ENCODE data around the gene UMODL1.

Gene UMODL1

GRCh38 chr21:42095581-42095980 lies 24.5 kb downstream of the UMODL1 start:
- Histone ChIP-seq H3K9me3 (ENCODE audit: control insufficient read depth in 1 of 2, low read length in 2 of 2) (no peaks in the 10 kb centered on the region), H3K9ac (ENCODE audit: low read depth in 1 of 2, low read length in 2 of 2) (no peak overlapping the region), H3K27me3 (ENCODE audit: control insufficient read depth in 1 of 2, insufficient read depth in 2 of 2, low read length in 2 of 2) (no peaks in the 10 kb centered on the region), H3K4me3 (ENCODE audit: low read depth in 1 of 2, low read length in 2 of 2) (no peak overlapping the region), H3K27ac (ENCODE audit: low read depth, low read length) (no peak overlapping the region), H3K36me3 (ENCODE audit: control insufficient read depth in 1 of 2, insufficient read depth in 2 of 2, low read length in 2 of 2) (no peaks in the 10 kb centered on the region), H3K4me1 (ENCODE audit: control insufficient read depth in 1 of 2, insufficient read depth in 2 of 2, low read length in 2 of 2) (peaks cover 4 to 9% of the 10 kb centered on the region in 2 donors)

DNA sequence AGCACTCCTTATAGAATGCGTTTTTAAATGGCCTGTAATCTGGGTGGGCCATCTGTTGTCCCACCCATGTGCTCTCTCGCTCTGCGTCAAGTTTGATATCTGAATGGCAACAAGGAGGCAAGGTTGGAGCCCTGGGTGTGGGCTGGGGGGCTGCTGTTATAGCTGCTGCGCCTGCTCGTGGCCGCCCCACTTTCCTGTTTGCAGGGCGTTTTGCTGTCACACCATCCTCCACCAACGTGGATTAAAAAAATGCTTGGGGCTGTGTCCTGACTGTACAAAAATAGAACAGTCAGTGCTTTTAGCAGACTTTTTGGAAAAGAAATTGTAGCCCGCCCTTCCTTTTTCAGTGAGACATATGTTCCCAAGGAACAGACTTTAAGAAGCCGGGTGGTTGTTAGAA lies 25.4 kb downstream of the UMODL1 start:
- Histone ChIP-seq H3K27ac (ENCODE audit: low read depth, low read length) (no peak overlapping the region), H3K9ac (ENCODE audit: low read depth in 1 of 2, low read length in 2 of 2) (no peak overlapping the region), H3K4me1 (ENCODE audit: control insufficient read depth in 1 of 2, insufficient read depth in 2 of 2, low read length in 2 of 2) (peaks cover 11% of the 10 kb centered on the region in 2 donors), H3K36me3 (ENCODE audit: control insufficient read depth in 1 of 2, insufficient read depth in 2 of 2, low read length in 2 of 2) (no peaks in the 10 kb centered on the region), H3K4me3 (ENCODE audit: low read depth in 1 of 2, low read length in 2 of 2) (no peak overlapping the region), H3K9me3 (ENCODE audit: control insufficient read depth in 1 of 2, low read length in 2 of 2) (no peaks in the 10 kb centered on the region), H3K27me3 (ENCODE audit: control insufficient read depth in 1 of 2, insufficient read depth in 2 of 2, low read length in 2 of 2) (no peaks in the 10 kb centered on the region)

GRCh38 chr21:42097274-42097673 lies 26.2 kb downstream of the UMODL1 start:
- Histone ChIP-seq H3K4me3 (ENCODE audit: low read depth in 1 of 2, low read length in 2 of 2) (no peak overlapping the region), H3K9me3 (ENCODE audit: control insufficient read depth in 1 of 2, low read length in 2 of 2) (no peaks in the 10 kb centered on the region), H3K36me3 (ENCODE audit: control insufficient read depth in 1 of 2, insufficient read depth in 2 of 2, low read length in 2 of 2) (no peaks in the 10 kb centered on the region), H3K27me3 (ENCODE audit: control insufficient read depth in 1 of 2, insufficient read depth in 2 of 2, low read length in 2 of 2) (no peaks in the 10 kb centered on the region), H3K27ac (ENCODE audit: low read depth, low read length) (no peak overlapping the region), H3K9ac (ENCODE audit: low read depth in 1 of 2, low read length in 2 of 2) (no peak overlapping the region), H3K4me1 (ENCODE audit: control insufficient read depth in 1 of 2, insufficient read depth in 2 of 2, low read length in 2 of 2) (peaks cover 17 to 18% of the 10 kb centered on the region in 2 donors)

DNA sequence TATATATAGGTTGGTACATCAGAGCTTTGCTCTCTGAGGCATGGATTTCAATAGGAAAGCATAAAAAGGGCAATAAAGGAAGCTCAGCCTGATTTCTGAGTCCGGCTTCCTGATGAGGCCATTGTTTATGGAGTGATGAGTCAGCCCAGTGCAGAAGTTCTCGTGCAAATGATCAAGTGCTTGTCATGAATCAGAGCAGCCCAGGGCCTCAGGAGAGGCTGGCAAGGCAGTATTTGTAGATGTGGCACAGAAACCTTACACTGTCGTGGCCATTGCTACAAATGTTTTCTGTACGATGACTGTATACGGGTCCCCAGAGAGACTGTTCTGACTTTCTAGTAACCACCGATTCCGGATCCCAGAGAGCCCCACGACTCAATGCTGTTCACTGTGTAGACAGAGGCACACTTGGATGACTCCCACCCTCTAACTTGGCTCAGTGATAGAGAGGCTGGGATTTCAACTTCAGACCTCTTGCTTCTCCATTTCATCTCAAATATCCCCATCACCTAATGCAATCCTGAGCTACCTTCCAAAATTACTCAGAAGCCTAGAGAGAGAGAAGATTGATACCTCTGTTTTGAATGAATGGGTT lies 26.8 kb downstream of the UMODL1 start:
- peaks cover 24 to 25% of the 10 kb centered on the region in 2 donors for H3K4me1 ChIP-seq (ENCODE audit: control insufficient read depth in 1 of 2, insufficient read depth in 2 of 2, low read length in 2 of 2)
- no peaks in the 10 kb centered on the region for H3K9me3 ChIP-seq (ENCODE audit: control insufficient read depth in 1 of 2, low read length in 2 of 2)
- peak overlapping the region; percentile 28 to 38 for H3K9ac ChIP-seq (ENCODE audit: low read depth in 1 of 2, low read length in 2 of 2)
- no peaks in the 10 kb centered on the region for H3K36me3 ChIP-seq (ENCODE audit: control insufficient read depth in 1 of 2, insufficient read depth in 2 of 2, low read length in 2 of 2)
- H3K4me3 ChIP-seq (ENCODE audit: low read depth in 1 of 2, low read length in 2 of 2) = no peak overlapping the region
- H3K27ac ChIP-seq (ENCODE audit: low read depth, low read length) = no peak overlapping the region
- no peaks in the 10 kb centered on the region for H3K27me3 ChIP-seq (ENCODE audit: control insufficient read depth in 1 of 2, insufficient read depth in 2 of 2, low read length in 2 of 2)

DNA sequence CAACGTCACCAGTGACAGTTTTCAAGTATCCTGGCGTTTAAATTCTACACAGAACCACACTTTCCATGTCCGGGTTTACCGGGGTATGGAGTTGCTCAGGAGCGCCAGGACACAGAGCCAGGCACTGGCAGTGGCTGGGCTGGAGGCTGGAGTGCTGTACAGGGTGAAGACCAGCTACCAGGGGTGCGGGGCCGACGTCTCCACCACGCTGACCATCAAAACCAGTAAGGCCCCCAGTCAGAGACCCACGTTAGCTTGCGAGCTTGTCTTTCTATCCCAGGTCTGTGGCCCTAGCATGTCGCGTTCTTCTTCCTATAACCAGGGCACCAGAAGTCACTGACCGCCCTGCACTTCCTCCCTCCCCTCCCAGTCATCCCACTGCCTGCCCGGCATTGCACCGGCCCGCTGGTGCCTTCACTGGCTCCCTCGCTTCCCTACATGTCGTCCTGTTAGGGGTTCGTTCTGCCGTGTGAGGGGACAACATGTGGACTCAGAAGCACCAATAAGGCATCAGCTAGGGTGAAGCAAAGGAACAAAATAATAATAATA lies 27.9 kb downstream of the UMODL1 start:
- no peaks in the 10 kb centered on the region for H3K27me3 ChIP-seq (ENCODE audit: control insufficient read depth in 1 of 2, insufficient read depth in 2 of 2, low read length in 2 of 2)
- no peak overlapping the region for H3K4me3 ChIP-seq (ENCODE audit: low read depth in 1 of 2, low read length in 2 of 2)
- H3K36me3 ChIP-seq (ENCODE audit: control insufficient read depth in 1 of 2, insufficient read depth in 2 of 2, low read length in 2 of 2) = no peaks in the 10 kb centered on the region
- H3K9ac ChIP-seq (ENCODE audit: low read depth in 1 of 2, low read length in 2 of 2) = no peak overlapping the region
- H3K4me1 ChIP-seq (ENCODE audit: control insufficient read depth in 1 of 2, insufficient read depth in 2 of 2, low read length in 2 of 2) = peaks cover 34 to 36% of the 10 kb centered on the region in 2 donors
- H3K9me3 ChIP-seq (ENCODE audit: control insufficient read depth in 1 of 2, low read length in 2 of 2) = no peaks in the 10 kb centered on the region
- H3K27ac ChIP-seq (ENCODE audit: low read depth, low read length) = no peak overlapping the region

DNA sequence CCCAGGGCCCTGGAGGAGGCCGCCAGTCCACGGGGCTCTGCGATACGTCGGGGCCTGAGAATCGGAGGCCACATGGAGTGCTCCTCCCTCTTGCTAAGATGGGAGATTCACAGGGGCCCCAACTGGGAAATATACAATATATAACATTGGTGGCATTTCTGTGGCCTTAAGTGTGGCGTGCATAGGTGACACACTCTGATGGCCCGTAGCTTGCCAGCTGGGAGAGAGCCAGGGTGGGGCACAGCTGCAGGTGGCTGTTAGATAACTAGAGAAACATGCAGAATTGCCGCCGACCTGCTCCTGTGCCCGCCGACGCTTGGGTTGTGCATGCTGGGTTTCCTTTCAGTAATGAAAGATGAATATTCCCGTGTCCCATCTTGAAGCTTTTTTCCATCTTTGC lies 30.1 kb downstream of the UMODL1 start:
- Histone ChIP-seq H3K27me3 (ENCODE audit: control insufficient read depth in 1 of 2, insufficient read depth in 2 of 2, low read length in 2 of 2) (no peaks in the 10 kb centered on the region), H3K4me3 (ENCODE audit: low read depth in 1 of 2, low read length in 2 of 2) (no peak overlapping the region), H3K27ac (ENCODE audit: low read depth, low read length) (no peak overlapping the region), H3K36me3 (ENCODE audit: control insufficient read depth in 1 of 2, insufficient read depth in 2 of 2, low read length in 2 of 2) (no peaks in the 10 kb centered on the region), H3K4me1 (ENCODE audit: control insufficient read depth in 1 of 2, insufficient read depth in 2 of 2, low read length in 2 of 2) (peaks cover 36 to 42% of the 10 kb centered on the region in 2 donors), H3K9ac (ENCODE audit: low read depth in 1 of 2, low read length in 2 of 2) (no peak overlapping the region), H3K9me3 (ENCODE audit: control insufficient read depth in 1 of 2, low read length in 2 of 2) (no peaks in the 10 kb centered on the region)

DNA sequence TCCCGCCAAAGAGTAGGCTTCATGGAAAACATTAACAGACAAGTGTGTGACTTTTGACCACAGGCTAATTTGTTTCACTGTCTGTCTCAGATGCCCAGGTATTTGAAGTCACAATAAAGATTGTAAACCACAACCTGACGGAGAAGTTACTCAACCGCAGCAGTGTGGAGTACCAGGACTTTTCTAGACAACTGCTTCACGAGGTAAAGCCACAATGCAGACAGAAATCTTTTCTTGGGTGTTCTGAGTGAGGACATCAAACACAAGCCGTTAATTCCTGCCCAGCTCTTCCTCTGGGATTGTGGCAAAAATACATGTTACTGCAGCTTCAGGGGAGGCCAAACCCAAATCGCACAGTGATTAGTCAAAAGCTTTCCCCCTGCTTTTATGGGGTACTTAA lies 31.0 kb downstream of the UMODL1 start:
- Histone ChIP-seq H3K4me3 (ENCODE audit: low read depth in 1 of 2, low read length in 2 of 2) (no peak overlapping the region), H3K4me1 (ENCODE audit: control insufficient read depth in 1 of 2, insufficient read depth in 2 of 2, low read length in 2 of 2) (peaks cover 35 to 42% of the 10 kb centered on the region in 2 donors), H3K27ac (ENCODE audit: low read depth, low read length) (no peak overlapping the region), H3K9me3 (ENCODE audit: control insufficient read depth in 1 of 2, low read length in 2 of 2) (no peaks in the 10 kb centered on the region), H3K27me3 (ENCODE audit: control insufficient read depth in 1 of 2, insufficient read depth in 2 of 2, low read length in 2 of 2) (no peaks in the 10 kb centered on the region), H3K36me3 (ENCODE audit: control insufficient read depth in 1 of 2, insufficient read depth in 2 of 2, low read length in 2 of 2) (no peaks in the 10 kb centered on the region), H3K9ac (ENCODE audit: low read depth in 1 of 2, low read length in 2 of 2) (no peak overlapping the region)

- Histone ChIP-seq H3K9ac (ENCODE audit: low read depth in 1 of 2, low read length in 2 of 2) (no peak overlapping the region), H3K4me3 (ENCODE audit: low read depth in 1 of 2, low read length in 2 of 2) (no peak overlapping the region), H3K4me1 (ENCODE audit: control insufficient read depth in 1 of 2, insufficient read depth in 2 of 2, low read length in 2 of 2) (peaks cover 31 to 45% of the 10 kb centered on the region in 2 donors), H3K36me3 (ENCODE audit: control insufficient read depth in 1 of 2, insufficient read depth in 2 of 2, low read length in 2 of 2) (no peaks in the 10 kb centered on the region), H3K27me3 (ENCODE audit: control insufficient read depth in 1 of 2, insufficient read depth in 2 of 2, low read length in 2 of 2) (no peaks in the 10 kb centered on the region), H3K9me3 (ENCODE audit: control insufficient read depth in 1 of 2, low read length in 2 of 2) (no peaks in the 10 kb centered on the region), H3K27ac (ENCODE audit: low read depth, low read length) (no peak overlapping the region)
Measured at GRCh38 chr21:42102526-42102925, 31.4 kb downstream of the UMODL1 start.

DNA sequence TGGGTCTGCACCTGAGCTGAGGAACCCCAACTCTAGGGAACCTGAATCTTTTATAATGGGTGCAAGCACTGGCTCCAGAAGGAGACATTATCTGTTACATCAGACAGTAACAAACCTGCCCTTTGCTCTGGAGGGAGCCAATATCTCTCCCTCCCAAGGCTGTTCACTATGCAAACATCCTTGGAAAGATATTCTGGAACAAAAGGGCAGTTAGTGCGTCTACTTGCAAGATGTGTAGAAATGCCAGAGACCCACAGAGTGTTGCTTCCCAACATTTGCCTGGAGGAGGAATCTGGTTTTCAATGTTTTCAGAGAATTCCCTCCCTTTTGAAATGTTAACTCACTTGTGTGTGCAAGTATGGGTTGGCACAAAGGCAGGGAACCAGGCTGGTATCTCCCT lies 31.9 kb downstream of the UMODL1 start:
- peak overlapping the region in 1 of 2 donors; percentile 1 for H3K4me3 ChIP-seq (ENCODE audit: low read depth in 1 of 2, low read length in 2 of 2)
- H3K9ac ChIP-seq (ENCODE audit: low read depth in 1 of 2, low read length in 2 of 2) = no peak overlapping the region
- H3K9me3 ChIP-seq (ENCODE audit: control insufficient read depth in 1 of 2, low read length in 2 of 2) = no peaks in the 10 kb centered on the region
- no peak overlapping the region for H3K27ac ChIP-seq (ENCODE audit: low read depth, low read length)
- H3K4me1 ChIP-seq (ENCODE audit: control insufficient read depth in 1 of 2, insufficient read depth in 2 of 2, low read length in 2 of 2) = peaks cover 31 to 45% of the 10 kb centered on the region in 2 donors
- H3K27me3 ChIP-seq (ENCODE audit: control insufficient read depth in 1 of 2, insufficient read depth in 2 of 2, low read length in 2 of 2) = no peaks in the 10 kb centered on the region
- no peaks in the 10 kb centered on the region for H3K36me3 ChIP-seq (ENCODE audit: control insufficient read depth in 1 of 2, insufficient read depth in 2 of 2, low read length in 2 of 2)

DNA sequence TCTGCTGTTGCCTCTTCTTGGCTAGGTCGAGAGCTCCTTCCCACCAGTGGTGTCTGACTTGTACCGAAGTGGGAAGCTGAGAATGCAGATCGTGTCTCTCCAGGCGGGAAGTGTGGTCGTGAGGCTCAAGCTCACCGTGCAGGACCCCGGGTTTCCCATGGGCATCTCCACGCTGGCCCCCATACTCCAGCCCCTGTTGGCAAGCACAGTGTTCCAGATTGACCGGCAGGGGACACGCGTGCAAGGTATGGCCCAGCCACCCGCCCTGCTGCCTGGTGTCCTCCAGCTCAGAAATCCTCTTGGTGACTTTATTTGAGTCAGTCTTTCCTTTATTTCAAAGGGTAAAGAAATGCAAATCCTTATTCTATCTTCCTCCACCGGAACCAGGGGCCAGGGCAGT lies 32.7 kb downstream of the UMODL1 start:
- H3K9ac ChIP-seq (ENCODE audit: low read depth in 1 of 2, low read length in 2 of 2) = no peak overlapping the region
- H3K4me3 ChIP-seq (ENCODE audit: low read depth in 1 of 2, low read length in 2 of 2) = no peak overlapping the region
- H3K36me3 ChIP-seq (ENCODE audit: control insufficient read depth in 1 of 2, insufficient read depth in 2 of 2, low read length in 2 of 2) = no peaks in the 10 kb centered on the region
- no peaks in the 10 kb centered on the region for H3K9me3 ChIP-seq (ENCODE audit: control insufficient read depth in 1 of 2, low read length in 2 of 2)
- H3K27ac ChIP-seq (ENCODE audit: low read depth, low read length) = no peak overlapping the region
- peaks cover 31 to 45% of the 10 kb centered on the region in 2 donors for H3K4me1 ChIP-seq (ENCODE audit: control insufficient read depth in 1 of 2, insufficient read depth in 2 of 2, low read length in 2 of 2)
- H3K27me3 ChIP-seq (ENCODE audit: control insufficient read depth in 1 of 2, insufficient read depth in 2 of 2, low read length in 2 of 2) = no peaks in the 10 kb centered on the region
